Activated T-helper 1 cell treated with Interleukin-2 at 50 U/mL for 16 hours (primary cell): ENCODE results near the gene CPS1.

Source experiments
- DNase-seq: peaks from one replicate; pipeline ENCODE4 v3.0.0-alpha.2; 2020; ENCODE audit warnings: low read depth

CPS1 gene

DNA sequence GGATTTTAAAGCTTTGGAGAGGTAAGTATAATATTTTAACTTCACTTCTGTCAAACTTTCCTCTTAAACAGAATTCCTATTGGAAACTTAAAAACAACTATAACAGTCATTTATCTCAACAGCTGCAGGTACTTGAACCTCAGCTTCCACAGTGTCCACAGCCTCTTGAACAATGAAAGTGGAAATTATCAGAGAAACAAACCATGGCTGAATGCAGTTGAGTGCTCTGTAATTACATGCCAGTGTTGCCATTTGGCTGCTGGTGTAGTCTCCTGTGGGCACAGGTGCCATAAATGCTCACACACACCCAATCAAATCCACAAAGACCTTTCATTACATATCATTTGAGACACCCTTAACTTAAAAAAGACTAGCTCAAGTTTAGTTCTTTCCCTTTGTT is 125.1 kb downstream of the CPS1 start:
- no peak for DNase-seq

DNA sequence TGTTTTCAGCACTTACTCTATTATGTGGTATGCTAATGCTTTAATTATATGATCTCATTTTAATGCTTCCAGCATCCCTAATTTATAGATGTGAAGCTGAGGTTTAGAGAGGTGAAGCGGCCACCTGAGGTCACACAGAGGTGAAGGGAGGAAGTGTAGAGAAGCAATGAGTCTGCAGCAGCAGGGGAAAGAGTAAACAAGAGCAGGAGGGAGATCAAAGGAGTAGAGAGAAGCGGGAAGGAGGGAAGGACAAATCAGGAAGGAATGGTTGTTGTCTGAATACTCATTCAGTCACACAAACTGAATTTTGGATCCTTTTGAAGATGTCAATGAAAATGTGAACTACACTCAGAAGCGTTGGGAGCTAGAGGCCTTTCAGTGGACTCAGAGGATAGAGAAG is 130.0 kb downstream of the CPS1 start:
- no peak for DNase-seq

- no peak for DNase-seq
Observed at GRCh38 chr2:210687786-210688470, 131.5 kb downstream of the CPS1 start.

- no peak for DNase-seq
Observed at GRCh38 chr2:210707900-210708299, 151.5 kb downstream of the CPS1 start.

DNA sequence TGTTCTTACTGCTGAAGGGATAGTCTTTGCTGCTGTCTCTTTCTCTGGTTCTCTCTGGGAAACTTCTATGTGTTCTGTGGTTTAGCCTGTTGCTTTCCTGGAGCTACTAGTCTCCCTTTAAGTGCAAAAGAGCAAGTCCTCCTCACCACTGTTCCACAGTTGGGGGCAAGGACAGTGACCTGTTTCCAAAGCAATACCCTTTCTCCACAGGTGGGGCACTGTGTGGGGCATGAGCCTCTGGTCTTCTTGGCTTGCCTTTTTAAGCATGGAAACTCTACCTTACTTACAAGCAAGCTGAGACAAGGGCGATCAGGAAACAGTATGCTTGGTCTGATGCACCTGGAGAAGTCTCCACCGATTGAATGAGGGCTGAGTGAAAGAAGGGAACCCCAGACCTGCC is 156.7 kb downstream of the CPS1 start:
- no peak for DNase-seq

GRCh38 chr2:210715560-210716082 is 159.2 kb downstream of the CPS1 start:
- no peak for DNase-seq

DNA sequence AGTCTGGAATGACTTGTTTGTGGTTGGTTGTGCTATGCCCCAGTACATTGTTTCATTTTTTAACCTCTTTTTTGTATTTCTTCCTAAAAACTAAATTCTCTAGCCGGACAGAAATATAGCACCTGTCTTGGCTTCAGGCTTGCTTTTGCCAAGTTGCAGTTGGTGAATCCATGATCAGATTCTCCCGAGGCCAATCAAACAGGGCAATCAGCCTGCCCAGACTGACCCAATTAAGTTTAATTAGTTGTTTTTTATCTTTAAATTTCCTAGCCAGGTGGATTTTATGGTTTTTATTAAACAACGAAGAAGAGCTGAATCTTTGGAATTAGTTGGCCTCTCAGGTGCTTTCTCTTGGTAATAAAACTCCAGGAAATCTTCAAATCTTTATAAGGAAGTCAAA is 162.1 kb downstream of the CPS1 start:
- no peak for DNase-seq

- DNase-seq, result no peak
Observed at GRCh38 chr2:210722092-210722491, 165.7 kb downstream of the CPS1 start.

DNA sequence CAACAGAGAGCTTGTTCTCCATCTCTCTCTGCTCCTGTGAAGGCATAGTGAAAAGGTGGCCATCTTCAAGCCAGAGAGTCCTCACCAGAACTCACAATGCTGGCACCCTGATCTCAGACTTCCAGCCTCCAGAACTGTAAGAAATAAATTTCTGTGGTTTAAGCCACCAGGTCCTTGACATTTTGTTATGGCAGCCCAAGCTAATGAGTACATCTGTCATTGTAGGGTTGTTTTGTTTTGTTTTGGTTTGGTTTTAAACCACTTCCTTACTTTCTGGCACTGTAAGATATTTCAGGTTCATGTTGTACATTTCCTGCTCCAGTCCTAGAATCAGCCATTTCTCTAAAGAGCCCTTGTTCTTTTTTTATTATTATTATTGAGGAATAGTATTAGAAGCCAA is 171.2 kb downstream of the CPS1 start:
- DNase-seq, result no peak
